Gastroesophageal sphincter (tissue), 2 donors: ENCODE results near the gene LMNTD1.

Experiments used
- EP300 ChIP-seq: sonication (generic); formaldehyde crosslinking; IDR thresholded peaks from one replicate; pipeline ENCODE4 v1.6.1; 2017; ENCODE audit warnings: antibody characterized with exemption, mild to moderate bottlenecking
- POLR2A ChIP-seq, 2 donors: fragments of 450-650 bp; IDR thresholded peaks; one replicate each; pipeline ENCODE4 v1.6.1; 2017; ENCODE audit warnings: antibody characterized with exemption in 2 of 2, mild to moderate bottlenecking in 2 of 2, moderate library complexity in 1 of 2
- POLR2AphosphoS5 ChIP-seq: sonication (generic); formaldehyde crosslinking; IDR thresholded peaks from one replicate; pipeline ENCODE4 v1.6.1; 2017; ENCODE audit warnings: antibody characterized with exemption

DNA sequence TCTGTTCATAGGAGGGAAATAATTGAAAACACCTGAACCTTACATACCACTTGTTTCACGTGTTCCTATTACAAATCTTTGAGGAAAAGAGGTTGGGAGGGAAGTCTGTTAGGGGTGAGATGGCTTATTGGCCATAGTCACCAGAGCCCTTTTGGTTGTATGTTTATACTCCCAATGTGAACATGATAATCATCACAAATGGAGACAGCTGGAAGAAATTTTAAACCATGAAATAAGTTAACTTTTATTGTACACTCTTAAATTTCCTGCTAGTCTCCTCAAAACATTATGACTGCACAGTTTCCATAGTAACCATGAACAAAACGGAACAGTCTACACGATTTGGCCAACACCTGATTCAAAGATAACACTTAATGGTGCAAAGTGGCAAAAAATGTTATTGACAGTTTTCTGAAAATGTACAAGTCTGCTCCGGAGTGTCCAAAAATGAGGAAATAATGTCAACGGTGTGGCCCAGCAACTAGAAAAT lies 56.9 kb downstream of the LMNTD1 start:
- TF ChIP-seq POLR2AphosphoS5 (no peak), EP300 (no peak), POLR2A (IDR thresholded peaks at IDR 0.05) (no peak)
